Dedifferentiated amniotic fluid mesenchymal stem cell (primary cell): ENCODE results near the gene LRRN4.

Experiments
- DNase-seq: peaks from one replicate; pipeline ENCODE4 v3.0.0-alpha.2; 2016; ENCODE audit errors: extremely low spot score

The LRRN4 gene

DNA sequence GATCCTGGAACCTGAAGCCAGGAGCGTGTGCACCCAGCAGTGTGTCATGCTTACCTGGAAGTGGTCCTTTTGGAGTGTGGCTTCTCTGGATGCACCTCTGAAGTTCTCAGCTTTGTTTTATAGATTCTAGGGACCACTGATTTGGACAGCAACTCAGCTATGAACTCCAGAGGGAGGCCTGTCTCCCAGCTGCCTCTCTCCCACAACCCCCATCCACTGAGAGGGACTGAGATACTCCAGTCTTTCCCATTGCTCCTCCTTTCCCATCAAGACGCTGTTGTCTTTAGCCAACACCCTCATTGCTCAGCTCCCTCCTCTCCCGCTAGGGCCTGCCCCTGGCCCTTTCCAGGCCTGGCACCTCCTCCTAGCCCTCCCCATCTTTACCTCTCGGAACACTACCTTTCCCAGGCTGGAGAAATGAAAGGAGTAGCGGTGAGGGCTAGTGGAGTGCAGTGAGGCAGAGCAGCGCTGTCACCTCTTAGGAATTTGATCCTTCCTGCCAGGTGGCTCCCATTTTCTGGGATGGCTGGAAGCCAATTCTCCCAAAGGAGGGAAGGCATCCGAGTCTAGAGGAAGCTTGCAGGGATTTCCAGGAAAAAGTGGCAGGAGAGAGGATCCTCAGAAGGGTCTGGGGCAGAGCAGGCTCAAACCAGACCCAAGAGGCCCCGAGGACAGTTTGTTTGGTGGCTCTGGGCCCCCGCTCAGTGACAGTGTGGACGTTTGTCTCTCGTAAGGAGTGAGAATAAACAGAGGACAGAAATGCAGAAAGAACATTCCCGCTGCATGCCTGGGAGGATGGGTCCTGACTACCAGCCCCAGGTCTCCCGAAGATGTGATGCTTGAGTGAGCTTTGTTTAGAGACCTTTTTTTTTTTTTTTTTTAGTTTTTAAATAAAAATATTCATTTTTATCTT, at the start of gene LRRN4:
Gene LRRN4 (minus strand): TSS at position 285 of the 913 bp plus-strand sequence. CDS start 1,261 bp downstream, outside the sequence.
- DNase-seq = no peak

DNA sequence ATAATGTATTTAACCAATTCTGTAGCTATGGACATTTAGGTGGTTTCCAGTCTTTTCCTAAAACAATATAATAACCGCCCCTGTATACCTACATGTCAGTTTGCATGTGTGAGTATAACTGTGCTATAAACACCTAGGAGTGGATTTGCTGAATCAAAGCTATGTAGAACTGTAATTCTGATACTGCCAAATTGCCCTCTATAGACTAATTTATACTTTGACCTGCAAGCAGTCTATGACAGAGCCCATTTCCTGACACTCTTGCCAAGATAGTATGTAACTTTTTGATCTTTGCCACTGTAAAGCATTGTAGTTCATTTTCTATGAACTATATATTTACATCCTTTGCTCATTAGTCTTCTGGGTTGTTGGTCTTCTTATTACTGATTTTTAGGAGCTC, 49.4 kb upstream of the LRRN4 start:
- no peak for DNase-seq

DNA sequence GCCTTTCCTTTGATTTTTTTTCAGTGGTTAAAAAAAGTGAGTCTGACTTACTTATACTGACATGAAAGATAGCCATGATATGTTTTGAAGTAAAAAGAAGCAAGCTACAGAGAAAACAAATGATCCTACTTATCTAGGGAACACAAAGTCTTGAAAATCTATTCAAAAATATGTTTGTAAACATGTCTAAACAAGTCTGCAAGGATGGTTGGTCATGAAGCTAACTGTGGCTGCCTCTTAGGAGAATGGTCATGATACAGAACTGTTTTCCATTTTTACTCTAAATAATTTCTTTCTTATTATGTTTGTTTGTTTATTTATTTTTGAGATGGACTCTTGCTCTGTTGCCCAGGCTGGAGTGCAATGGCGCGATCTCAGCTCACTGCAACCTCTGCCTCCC, 47.5 kb upstream of the LRRN4 start:
- no peak for DNase-seq

DNA sequence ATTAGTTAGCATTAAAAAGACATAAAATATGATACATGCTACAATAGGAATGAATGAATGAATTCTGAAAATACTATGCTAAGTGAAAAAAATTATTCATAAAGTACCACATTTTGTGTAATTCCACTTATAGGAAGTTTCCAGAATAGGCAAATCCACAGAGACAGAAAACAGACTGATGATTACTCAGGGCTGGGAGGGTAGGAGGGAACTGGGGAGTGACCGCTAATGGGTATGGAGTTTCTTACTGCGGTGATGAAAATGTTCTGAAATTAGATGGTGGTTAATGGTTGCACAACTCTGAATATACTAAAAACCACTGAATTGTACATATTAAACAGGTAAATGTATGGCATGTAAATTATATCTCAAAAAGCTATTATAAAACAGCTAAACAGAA, 46.4 kb upstream of the LRRN4 start:
- DNase-seq = no peak

DNA sequence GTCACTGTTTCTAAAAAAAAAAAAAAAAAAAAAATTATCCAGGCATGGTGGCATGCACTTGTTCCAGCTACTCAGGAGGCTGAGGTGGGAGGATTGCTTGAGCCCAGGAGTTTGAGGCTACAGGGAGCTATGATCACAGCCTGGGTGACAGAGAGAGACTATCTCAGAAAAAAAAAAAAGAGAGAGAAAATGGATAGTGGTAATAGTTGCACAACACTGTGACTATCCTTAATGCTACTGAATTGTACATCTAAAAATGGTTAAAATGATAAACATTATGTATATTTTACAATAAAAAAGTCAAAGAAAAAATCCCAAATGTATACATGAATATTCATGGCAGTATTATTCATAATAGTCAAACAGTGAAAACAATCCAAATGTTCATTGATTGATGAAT, 46.0 kb upstream of the LRRN4 start:
- no peak for DNase-seq

DNA sequence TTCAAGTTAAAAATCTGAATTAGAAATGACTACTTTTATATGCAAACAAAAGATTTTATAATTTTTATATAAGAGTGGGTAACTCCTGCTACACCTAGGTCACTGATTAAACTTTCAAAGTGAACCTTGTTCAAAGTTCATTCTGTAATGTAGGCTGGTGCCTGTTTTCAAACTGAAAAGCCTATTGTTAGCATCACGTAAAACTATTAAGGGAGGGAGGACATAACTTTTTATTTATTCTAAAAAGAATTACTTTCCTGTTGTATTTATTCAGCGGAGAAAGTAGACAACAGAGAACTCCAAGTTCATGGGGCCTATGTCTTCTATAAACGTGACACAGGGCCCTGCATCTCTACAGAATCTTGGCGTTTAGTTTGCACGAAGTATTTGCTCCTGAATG, 41.5 kb upstream of the LRRN4 start:
- DNase-seq = no peak

DNA sequence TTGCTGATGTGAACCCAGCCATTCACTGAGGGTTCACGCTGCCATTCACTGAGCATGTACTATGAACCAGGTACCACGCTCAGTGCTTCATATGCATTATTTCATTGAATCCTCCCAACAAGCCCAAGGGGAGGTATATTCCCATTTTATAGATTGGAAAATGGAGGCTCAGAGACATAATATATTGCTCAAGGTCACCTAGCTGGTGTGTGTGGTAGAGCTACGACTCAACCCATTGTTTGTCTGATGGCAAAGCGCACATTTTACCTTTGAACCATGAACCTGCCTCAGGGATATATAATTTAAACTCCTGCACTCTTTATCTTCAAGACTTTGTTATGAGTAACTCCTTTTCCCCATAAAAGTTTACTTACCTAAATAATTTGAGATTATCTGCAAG, 40.7 kb upstream of the LRRN4 start:
- DNase-seq = no peak

DNA sequence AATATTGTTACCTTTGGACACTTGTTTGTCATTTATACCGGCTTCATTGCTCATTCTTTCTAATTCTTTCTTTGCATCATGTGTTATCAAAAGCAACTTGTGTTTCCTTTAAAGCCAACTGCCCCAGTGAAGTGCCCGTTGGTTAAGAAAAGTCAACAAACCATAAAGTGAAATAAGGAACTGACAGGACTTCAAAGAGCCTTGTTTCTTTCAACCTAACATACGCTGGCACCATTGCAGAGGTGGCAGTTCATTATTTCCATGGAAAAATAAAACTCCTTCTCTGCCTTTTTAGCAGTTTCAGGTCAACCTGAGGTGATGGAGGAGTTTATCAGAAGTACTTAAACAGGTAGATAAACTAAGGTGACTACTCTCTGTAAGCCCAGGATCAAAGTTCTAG, 40.2 kb upstream of the LRRN4 start:
- no peak for DNase-seq

DNA sequence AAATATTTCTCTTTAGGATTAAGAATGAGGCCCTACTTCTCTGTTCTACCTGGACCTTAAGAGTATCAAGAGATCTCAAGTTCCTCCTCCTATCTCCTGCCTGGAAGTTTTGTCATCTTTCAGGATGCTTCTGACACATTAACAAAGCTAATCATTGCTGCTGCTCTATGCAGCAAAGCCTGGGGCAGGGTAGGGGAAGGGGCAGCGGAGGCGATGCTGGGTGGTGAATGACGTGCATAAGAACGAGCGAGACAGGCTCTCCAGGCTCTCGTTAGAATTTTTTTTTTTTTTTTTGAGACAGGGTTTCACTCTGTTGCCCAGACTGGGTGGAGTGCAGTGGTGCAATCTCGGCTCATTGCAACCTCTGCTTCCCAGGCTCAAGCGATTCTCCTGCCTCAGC, 37.8 kb upstream of the LRRN4 start:
- DNase-seq = no peak

DNA sequence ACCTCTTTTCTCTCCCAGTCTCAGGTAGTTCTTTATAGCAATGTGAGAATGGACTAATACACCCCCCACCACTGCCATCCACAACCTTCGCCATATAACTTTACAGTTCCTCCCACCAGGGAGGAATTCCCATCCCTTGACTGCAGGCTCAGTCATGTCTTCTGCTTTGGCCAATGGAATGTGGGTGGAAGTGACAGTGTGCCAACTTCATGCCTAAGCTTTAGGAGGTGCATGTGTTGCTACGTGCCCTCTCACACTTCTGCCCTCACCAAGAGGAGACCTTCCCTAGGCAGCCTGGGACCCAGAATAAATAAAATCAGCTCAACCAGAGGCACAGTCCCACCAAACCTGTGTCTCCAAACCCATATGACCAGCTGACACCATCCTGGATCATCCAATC, 33.0 kb upstream of the LRRN4 start:
- DNase-seq = no peak

DNA sequence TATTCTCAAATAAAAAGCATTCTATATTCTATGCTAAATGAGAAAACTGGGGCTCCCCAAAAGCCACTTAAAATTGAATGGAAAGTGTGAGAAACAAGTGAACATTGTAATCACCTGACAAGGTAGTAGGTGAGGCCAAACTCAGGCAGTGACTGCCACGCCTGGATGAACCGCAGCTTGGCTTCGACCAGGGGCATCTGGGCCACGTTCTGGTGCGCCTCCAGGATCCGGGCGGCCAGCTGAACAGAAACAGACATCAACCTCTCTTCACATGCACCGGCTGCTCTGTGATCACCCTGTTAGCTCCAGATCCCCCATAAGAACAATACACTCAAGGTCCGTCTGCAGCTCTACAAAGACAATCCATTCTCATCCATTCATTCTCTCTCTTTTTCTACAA, 30.1 kb upstream of the LRRN4 start:
- no peak for DNase-seq

DNA sequence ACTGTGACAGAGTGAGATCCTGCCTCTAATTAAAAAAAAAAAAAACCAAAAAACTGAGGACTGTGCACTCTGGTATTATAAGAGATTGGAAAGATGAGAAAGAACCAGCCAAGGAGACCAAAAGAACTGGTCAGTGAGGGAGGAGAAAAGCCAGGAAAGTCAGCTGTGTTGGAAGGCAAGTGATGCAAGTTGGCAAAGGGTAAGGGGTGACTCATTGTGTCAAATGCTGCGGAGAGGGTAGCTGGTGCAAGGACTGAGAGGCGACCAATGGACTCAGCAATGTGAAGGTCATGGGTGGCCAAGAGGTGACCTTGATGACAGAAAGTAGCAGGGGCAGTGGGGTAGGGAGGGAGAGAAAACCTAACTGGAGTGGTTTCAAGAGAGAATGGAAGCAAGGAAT, 27.4 kb upstream of the LRRN4 start:
- DNase-seq = no peak

DNA sequence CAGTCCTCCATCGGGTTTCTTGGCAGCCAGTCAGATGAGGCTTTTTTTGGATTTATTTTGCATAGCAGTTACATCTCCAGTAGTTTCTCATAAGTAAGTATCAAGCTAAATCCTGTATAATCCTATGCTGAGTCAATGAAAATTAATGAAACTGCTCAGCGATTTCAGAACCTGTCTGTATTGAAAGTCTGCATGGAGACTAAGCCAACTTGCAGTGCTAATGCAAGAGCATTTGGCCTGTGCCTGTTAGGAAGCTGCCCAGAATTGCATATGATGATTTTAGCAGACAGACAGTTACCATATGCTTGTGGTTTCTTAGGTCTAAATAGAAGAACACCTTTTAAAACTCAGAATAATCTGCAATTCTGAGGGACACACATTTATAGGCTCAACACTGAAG, 25.2 kb upstream of the LRRN4 start:
- no peak for DNase-seq

DNA sequence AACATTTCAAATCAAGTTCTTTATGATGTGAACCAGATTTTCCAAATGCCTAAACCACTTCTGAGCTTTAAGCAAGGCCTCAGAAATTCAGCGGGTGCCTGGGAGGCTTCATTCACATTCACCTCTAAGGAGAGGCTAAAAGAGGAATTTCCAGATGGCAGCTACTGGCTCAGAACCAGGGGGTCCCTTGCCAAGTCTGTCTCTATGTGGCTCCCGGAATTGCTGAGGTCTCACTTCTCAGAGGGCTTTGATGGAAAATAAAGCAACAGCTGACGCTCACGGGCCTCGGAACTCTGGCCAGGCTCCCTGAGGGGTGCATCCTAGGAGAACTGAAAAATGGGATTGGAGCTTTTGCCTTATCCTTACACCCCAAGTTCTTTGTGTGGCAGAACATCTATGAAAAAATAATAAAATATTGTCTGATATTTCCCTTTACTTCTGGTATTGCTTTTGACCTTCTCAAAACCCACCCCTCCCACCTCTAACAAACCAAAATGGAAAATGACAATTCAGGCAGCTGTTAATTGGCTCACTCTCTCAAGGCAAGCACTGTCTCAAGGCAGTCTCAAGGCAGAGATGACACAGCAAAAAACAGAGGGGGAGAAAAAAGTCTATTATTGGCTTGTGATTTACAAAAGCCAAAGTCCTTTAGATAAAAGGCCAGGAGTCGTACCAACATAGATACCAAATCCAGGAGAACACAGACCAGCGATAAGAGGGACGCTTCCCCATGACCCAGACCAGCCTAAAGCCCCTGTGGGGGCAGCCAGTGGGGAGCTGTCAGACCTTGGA, 21.8 kb upstream of the LRRN4 start:
- no peak for DNase-seq

DNA sequence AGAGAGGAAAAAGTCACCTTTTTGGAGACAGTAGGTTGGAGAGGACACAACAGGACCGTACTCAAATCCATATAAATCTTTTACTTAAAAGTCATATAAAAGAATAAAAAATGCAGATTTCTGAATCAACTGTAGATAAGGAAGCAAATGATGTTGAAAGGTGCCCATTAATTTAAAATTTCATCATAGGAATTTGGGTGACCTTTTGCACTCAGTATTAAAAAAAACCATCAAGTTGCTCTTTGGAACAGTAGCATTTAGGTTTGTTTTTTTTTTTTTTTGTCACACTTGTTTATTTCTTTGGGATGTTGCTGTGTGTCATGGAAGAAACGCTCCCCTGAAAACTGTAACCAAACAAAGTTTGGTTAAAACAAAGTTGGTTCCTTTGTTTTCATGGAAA, 20.9 kb upstream of the LRRN4 start:
- no peak for DNase-seq

DNA sequence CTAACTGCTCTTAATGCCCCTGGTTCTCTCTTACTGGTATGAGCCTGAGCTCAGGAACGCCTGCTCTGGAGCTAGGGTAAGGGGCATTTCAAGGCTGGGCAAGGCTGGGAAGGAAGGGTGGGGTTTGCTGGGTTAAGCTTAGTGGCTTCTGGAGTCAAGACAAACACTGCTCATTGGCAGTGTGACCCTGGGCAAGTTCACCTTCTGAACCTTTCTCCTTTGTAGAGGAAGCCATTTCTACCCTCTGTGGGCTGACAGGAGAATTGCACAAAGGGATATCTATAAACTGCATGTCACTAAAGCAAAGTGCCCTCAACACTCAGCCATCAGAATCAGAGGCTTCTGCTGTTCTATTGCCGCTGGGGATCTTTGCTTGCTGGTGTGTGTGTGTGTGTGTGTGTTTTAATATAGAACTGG, 20.3 kb upstream of the LRRN4 start:
- no peak for DNase-seq

DNA sequence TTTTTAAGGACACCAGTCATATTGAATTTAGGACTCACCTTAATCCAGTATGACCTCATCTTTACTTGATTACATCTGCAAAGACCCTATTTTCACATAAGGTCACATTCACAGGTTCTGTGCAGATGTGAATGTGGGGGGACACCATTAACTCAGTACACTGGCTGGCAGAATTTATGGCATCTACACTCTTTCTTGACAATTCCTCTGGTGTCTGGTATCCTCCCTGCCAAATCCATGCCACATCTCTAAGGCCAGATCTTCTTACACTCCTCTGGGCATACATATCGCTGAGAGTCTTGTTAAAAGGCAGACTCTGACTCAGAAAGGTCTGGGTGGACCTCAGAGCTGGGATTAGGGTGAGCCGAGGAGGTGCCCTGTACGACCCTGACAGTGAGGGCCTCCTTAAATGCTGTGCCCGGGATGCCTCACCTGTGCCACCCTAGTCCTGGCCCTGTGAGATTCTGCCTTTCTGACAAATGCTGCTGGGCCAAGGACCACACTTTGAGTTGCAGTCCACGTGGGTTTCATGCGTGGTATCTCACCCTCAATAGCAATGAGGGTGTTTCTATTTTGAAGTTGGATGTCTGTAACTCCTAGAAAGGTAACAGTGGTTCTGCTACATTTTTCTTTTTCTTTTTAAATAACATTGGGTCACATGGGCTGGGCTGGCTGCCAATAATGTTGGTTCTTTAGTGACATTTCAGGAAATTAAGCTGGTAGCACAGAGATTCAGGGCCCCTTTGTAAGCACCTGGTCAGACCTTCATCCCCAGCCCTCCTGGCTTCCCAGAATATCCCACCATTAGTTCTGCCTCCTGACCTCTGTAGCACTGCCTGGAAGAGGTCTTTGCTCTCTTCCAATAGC, 17.2 kb upstream of the LRRN4 start:
- no peak for DNase-seq

DNA sequence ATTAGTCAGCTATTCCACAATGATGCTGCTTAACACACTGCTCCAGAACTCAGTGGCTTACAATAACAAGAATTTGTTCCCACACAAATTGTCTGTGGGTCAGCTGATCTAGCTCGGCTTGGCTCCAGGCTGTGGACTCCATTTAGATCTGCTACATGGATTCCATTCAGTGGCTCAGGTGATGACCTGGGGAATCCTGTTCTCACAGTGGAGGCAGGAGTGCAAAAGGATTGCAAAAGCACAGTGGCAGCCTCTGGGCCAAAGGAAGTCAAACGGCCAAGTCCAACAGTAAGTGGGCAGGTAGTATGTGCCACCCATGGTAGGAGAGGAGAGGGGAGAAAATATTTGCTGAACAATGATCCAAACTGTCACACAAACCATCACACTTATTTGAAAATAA, 15.8 kb upstream of the LRRN4 start:
- no peak for DNase-seq

DNA sequence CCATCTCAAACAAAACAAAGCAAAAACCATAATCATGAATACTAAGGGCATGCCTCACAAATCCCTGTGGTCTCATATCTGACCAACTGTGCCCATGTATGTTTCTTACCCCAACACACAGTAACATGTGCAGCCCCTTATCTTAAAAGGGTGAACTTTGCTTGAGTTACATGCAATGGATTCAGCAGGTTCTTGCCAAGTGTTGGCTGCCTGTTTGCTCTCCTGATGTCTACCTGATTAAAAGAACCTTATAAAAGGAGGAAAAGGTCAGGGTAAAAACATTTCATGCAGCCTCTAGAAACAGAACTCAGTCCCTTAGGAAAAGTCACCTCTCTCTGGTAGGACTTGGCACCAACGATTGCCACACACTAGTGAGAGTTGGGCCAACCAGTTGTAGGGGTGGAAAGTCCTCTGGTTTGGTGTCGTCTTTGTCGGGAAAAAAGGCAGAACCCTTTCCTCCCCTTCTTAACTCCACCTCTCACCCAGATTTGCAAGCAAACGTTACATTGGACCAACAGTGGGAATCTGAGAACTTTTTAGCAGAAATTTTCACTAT, 14.0 kb upstream of the LRRN4 start:
- no peak for DNase-seq

DNA sequence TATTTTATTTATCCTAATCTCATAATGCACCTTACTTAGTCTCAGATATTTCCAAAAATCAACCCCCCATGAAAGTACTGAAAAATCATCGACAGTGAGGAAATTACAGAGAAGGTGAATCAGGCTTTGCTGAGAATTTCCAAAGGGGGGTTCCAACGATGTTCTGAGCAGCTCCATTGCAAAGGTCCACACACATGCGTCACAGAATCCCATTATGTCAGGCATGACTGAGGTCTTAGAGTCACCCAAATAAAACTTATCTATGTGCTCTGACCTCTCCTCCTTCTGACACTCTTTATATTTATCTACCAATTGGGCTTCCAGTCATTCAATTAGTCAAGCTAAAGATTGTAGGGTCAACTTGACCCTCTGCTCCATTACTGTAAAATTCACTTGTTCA, 12.7 kb upstream of the LRRN4 start:
- no peak for DNase-seq

DNA sequence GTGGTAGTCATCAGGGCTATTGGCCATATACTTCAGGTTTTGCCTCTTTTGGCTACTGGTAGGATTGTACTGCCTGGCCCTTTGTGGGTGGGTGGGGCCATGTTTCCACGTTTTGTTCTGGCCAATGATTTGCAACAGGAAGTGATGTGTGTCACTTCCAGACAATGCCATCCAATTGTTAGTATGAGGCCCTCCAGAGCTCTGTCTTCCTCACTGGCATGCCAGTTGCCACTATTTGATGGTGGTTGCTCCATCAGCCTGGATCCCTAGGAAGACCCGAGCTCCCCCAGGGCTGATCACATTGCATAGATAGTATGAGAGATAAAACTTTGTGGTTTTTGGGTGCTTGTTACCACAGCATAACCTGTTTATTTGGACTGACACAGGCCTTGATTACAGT, 7.7 kb upstream of the LRRN4 start:
- no peak for DNase-seq

DNA sequence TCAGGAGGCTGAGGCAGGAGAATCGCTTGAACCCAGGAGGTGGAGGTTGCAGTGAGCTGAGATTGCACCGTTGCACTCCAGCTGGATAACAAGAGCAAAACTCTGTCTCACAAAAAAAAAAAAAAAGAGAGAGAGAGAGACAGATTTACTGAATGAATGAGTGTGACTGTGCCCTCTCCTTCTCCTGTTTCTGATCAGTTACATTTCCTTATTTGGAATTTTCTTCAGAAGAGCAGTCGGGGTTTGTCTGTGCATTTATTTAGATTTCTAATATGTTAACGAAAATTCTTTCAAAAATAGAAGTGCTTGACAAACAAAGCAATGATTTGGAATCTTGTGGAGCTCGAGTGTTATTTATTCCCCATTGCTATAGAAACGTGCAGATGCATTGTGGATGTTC, 6.4 kb upstream of the LRRN4 start:
- DNase-seq = no peak
